Esophagus squamous epithelium (tissue), 5 donors: ENCODE data around the gene MEX3C. TPM values are rescaled to one million over a fixed set of nuclear protein-coding genes. Genes with fewer than 3 reads are reported as not detected.

Experiments
- DNase-seq: peaks from one replicate; lab custom pipeline; 2025; lab: John Stamatoyannopoulos, UW
- H3K27ac ChIP-seq, 4 donors: fragments of 200-600 bp; sonication (generic); one replicate each; pipeline ENCODE4 v1.5.1; 2016 to 2019; ENCODE audit warnings: mild to moderate bottlenecking in 1 of 4
- H3K27me3 ChIP-seq, 4 donors: fragments of 200-600 bp; sonication (generic); 1 replicate in 3 of 4; 2 replicates in 1 of 4; pipeline versions ENCODE4 v1.5.1 to v1.6.0; 2017 to 2021; ENCODE audit warnings: antibody characterized with exemption in 1 of 4
- H3K36me3 ChIP-seq, 3 donors: fragments of 200-600 bp; sonication (generic); one replicate each; pipeline ENCODE4 v1.5.1; 2016 to 2019
- H3K4me1 ChIP-seq, 3 donors: fragments of 200-600 bp; sonication (generic); one replicate each; pipeline ENCODE4 v1.5.1; 2017 to 2019
- H3K4me3 ChIP-seq, 4 donors: fragments of 200-600 bp; sonication (generic); 1 replicate in 3 of 4; 2 replicates in 1 of 4; pipeline ENCODE4 v1.5.1; 2016 to 2019; ENCODE audit warnings: mild to moderate bottlenecking in 2 of 4, moderate library complexity in 1 of 4
- H3K9me3 ChIP-seq, 3 donors: fragments of 200-600 bp; sonication (generic); one replicate each; pipeline ENCODE4 v1.5.1; 2016 to 2019
- CTCF ChIP-seq, 6 experiments: fragments of 450-650 bp in 4 of 6; fragments of 200-600 bp in 2 of 6; sonication (generic) in 2 of 6; IDR thresholded peaks; one replicate each; pipeline ENCODE4 v1.5.1; 2016 to 2019; ENCODE audit warnings: antibody characterized with exemption in 6 of 6, mild to moderate bottlenecking in 4 of 6, moderate library complexity in 4 of 6
- POLR2A ChIP-seq, 4 donors: fragments of 450-650 bp; IDR thresholded peaks; one replicate each; pipeline ENCODE4 v1.6.1; 2017; ENCODE audit warnings: antibody characterized with exemption in 4 of 4, mild to moderate bottlenecking in 4 of 4, moderate library complexity in 3 of 4
- WGBS, 2 donors: methylation state at CpG; one replicate each; pipeline ENCODE4 v1.1.5; 2018; 5-methylcytosine and 5-hydroxymethylcytosine counted together
- intact Hi-C: fragments of 100-400 bp; cut with DNase I; formaldehyde crosslinking; loops from one replicate; pipeline ENCODE4 v1.15.0; 2022
- total RNA-seq, 4 donors: library from RNA; depleted of rRNA; stranded (reverse); fragments of >200 nt; gene quantifications; one replicate each; pipeline ENCODE4 v1.1.0, GENCODE V29; 2016
- donor health status: DM: yes; HTN: yes; CAD: no.

The MEX3C gene
- total RNA-seq, 4 donors from 2014 or later: 13.5 to 26.5 (median 21.4) TPM

- no peak overlapping the region for H3K4me3 ChIP-seq
- TF ChIP-seq POLR2A (IDR thresholded peaks at IDR 0.05): no peak
- TF ChIP-seq CTCF (IDR thresholded peaks at IDR 0.05): no peak
- no peaks in the 10 kb centered on the region for H3K9me3 ChIP-seq
- H3K27me3 ChIP-seq: no peaks in the 10 kb centered on the region
- peaks cover 0 to 13% (median 9%) of the 10 kb centered on the region in 3 donors for H3K4me1 ChIP-seq
- 80 to 84% methylated on average over 3 to 4 of the region's 6 CpGs for WGBS, 2 donors
- no peak overlapping the region for H3K27ac ChIP-seq
- no peaks in the 10 kb centered on the region for H3K36me3 ChIP-seq
- intact Hi-C loops: no loop called here
- no peak for DNase-seq
These were observed 65.1 kb downstream of the MEX3C start for GRCh38 chr18:51132256-51132935.

GRCh38 chr18:51128533-51128932, 68.9 kb downstream of the MEX3C start:
- H3K27me3 ChIP-seq: no peaks in the 10 kb centered on the region
- no peaks in the 10 kb centered on the region for H3K36me3 ChIP-seq
- no peak for DNase-seq
- no peak overlapping the region for H3K27ac ChIP-seq
- 63 to 80% methylated on average over 4 of the region's 4 CpGs for WGBS, 2 donors
- intact Hi-C loops: no loop called here
- no peak overlapping the region for H3K4me3 ChIP-seq
- H3K4me1 ChIP-seq: no peaks in the 10 kb centered on the region
- no peaks in the 10 kb centered on the region for H3K9me3 ChIP-seq
- TF ChIP-seq POLR2A (IDR thresholded peaks at IDR 0.05): no peak
- TF ChIP-seq CTCF (IDR thresholded peaks at IDR 0.05): no peak

- TF ChIP-seq CTCF (IDR thresholded peaks at IDR 0.05): no peak
- TF ChIP-seq POLR2A (IDR thresholded peaks at IDR 0.05): no peak
- H3K9me3 ChIP-seq: no peaks in the 10 kb centered on the region
- no peak overlapping the region for H3K27ac ChIP-seq
- no peaks in the 10 kb centered on the region for H3K4me1 ChIP-seq
- WGBS, 2 donors: 64 to 72% methylated on average over 3 of the region's 3 CpGs
- no peak for DNase-seq
- H3K36me3 ChIP-seq: no peaks in the 10 kb centered on the region
- H3K4me3 ChIP-seq: no peak overlapping the region
- intact Hi-C loops: no loop called here
- H3K27me3 ChIP-seq: no peaks in the 10 kb centered on the region
These were observed 69.8 kb downstream of the MEX3C start for GRCh38 chr18:51127664-51128063.

- intact Hi-C loops: no loop called here
- no peaks in the 10 kb centered on the region for H3K27me3 ChIP-seq
- H3K4me1 ChIP-seq: no peaks in the 10 kb centered on the region
- H3K9me3 ChIP-seq: no peaks in the 10 kb centered on the region
- TF ChIP-seq POLR2A (IDR thresholded peaks at IDR 0.05) (no peak), CTCF (IDR thresholded peaks at IDR 0.05) (no peak)
- no peak overlapping the region for H3K27ac ChIP-seq
- H3K36me3 ChIP-seq: no peaks in the 10 kb centered on the region
- no peak overlapping the region for H3K4me3 ChIP-seq
- no peak for DNase-seq
- whole genome bisulfite sequencing, 2 donors: 94 to 100% methylated on average over 2 of the region's 2 CpGs
These were observed 71.5 kb downstream of the MEX3C start for GRCh38 chr18:51125976-51126375.

Other genes starting within 250 kb of the MEX3C start
- gene ELAC1, start 229.6 kb downstream of the MEX3C start, total RNA-seq: 1 to 10 TPM; 1.6 to 8.9 (median 6.0) TPM
- gene SMAD4, start 167.5 kb downstream of the MEX3C start, total RNA-seq: 10 to 100 TPM; 32.9 to 84.5 (median 49.3) TPM